ENCODE data around the gene ATP5F1E. TPM values are rescaled to one million over a fixed set of nuclear protein-coding genes. Genes with fewer than 3 reads are reported as not detected.
"Not testable (repeated sequence)": the region's sequence is repeated elsewhere in the genome, so short reads cannot be mapped to it uniquely, and the experiment has no call there.

The ATP5F1E gene
- total RNA-seq, 3 donors from 2014 or later: 86.1 to 99.3 (median 95.0) TPM

DNA sequence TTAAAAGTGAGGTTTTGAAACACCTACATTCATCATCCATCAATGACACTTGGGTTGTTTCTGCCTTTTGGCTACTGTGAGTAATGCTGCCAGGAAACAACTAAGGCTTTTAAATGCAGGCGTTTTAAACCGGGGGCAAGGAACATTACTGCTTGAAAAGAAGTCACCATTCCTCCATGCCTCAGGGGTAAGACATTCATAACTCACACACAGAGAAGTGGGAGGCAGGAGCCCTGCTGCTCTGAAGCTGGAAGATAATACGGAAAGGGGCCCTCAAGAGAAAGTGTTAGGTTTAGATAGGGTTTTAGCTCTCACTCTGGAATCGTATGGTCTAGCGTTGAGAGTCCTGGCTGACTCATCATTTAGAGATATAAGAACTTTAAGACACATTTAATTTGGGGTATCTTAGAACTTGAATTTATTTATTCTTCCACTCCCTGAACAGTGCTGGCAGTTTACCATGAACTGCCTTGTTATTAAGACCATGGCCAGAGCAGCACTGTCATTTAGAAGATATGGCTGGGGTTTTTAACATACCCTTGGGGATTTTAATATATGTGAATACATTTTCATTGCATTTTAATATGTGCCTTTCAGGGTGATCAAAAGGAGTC lies 11.1 kb downstream of the ATP5F1E start:
- Mint-ChIP-seq H3K27me3 (ENCODE audit: low read depth) (no peaks in the 10 kb centered on the region), H3K4me3 (no peak overlapping the region), H3K36me3 (ENCODE audit: insufficient read depth) (peaks cover 23% of the 10 kb centered on the region), H3K9me3 (no peaks in the 10 kb centered on the region), H3K4me1 (ENCODE audit: low read depth) (peaks cover 30% of the 10 kb centered on the region)
- DNase-seq (no peak), ATAC-seq (peak; percentile 29 to 44)

DNA sequence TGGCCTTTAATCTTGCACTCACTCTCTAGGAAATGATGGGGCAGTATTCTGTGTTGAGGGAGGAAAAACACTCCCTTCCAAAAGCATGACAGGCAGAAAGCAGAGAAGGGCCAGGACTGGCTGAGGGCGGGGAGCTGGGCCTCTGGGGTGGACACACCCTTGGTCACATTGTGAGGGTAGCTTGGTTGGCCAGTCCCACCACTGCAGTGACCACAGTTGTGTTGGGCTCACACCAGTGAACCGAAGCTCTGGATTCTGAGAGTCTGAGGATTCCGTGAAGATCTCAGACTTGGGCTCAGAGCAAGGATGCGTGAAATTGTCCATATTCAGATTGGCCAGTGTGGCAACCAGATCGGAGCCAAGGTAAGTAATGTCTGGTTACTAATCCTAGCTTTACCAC lies 12.9 kb downstream of the ATP5F1E start, which contains the start of gene TUBB1:
Gene TUBB1, plus strand, starts transcription at position 213 of the 400 bp plus-strand sequence. Its CDS starts 94 bp downstream, at position 307.
- DNase-seq (no peak), ATAC-seq (no peak)
- no peaks in the 10 kb centered on the region for H3K9me3 Mint-ChIP-seq
- peaks cover 11% of the 10 kb centered on the region for H3K36me3 Mint-ChIP-seq (ENCODE audit: insufficient read depth)
- no peaks in the 10 kb centered on the region for H3K27me3 Mint-ChIP-seq (ENCODE audit: low read depth)
- H3K4me3 Mint-ChIP-seq: no peak within 1 kb of the TSS
- peaks cover 33% of the 10 kb centered on the region for H3K4me1 Mint-ChIP-seq (ENCODE audit: low read depth)

DNA sequence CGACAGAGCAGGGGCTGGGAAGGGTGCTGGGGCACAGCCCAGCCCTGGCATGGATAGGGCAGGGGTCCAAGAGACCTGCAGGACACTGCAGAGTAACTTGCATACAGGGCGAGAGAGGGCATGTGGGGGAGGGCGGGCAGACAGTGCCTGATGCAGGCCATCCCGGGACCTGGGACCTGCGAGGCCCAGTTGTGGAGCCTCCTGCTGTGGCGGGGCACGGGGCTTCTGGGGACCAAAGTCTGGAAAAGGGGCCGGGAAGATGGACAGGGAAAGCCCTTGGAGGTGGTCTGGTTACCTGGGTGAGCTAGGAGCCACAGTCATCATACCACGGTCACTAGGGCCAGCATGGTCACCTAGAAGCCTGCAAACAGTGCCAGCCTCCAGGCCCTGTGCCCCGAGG lies 13.3 kb downstream of the ATP5F1E start:
- ATAC-seq (no peak), DNase-seq (no peak)
- no peaks in the 10 kb centered on the region for H3K27me3 Mint-ChIP-seq (ENCODE audit: low read depth)
- peaks cover 37% of the 10 kb centered on the region for H3K4me1 Mint-ChIP-seq (ENCODE audit: low read depth)
- no peak overlapping the region for H3K4me3 Mint-ChIP-seq
- no peaks in the 10 kb centered on the region for H3K9me3 Mint-ChIP-seq
- peaks cover 7% of the 10 kb centered on the region for H3K36me3 Mint-ChIP-seq (ENCODE audit: insufficient read depth)

DNA sequence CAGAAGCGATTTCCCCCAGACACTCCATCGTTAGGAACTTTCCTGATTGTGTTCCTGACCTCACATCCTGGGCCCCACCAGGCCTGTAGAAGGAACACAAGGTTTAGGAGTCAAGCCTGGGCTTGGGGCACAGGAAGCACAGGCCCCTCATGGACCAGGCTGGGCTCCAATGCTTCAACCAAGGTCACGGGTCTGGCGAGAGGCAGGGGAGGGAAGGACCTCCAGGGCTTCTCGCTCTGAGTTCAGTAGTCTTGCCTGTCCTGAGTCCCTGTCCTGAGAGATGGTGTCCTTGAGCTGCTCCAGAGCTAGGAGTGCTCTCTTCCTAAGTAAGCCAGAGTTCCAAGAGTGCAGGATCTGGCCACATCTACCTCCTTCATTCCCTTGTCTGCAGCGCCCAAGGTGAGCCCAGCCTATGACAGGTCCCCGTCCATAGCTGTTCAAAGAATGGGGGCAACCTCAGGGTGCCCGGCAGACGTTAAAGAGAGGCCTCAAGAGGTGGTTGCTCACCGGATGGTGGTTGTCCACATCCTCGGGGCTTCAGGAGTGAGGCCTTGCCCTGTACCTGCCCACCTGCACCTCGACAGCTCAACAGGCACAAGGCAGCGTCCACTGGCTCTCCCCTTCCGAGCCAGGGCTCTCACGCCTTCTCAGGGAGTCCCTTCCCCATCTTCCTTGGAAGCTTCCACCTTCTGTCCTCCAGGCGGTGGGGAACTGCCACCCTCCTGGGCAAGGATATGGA lies 14.5 kb downstream of the ATP5F1E start:
- Mint-ChIP-seq H3K4me1 (ENCODE audit: low read depth) (peaks cover 46% of the 10 kb centered on the region), H3K4me3 (no peak overlapping the region), H3K9me3 (no peaks in the 10 kb centered on the region), H3K27me3 (ENCODE audit: low read depth) (no peaks in the 10 kb centered on the region), H3K36me3 (ENCODE audit: insufficient read depth) (peaks cover 4% of the 10 kb centered on the region)
- DNase-seq (no peak), ATAC-seq (no peak)

DNA sequence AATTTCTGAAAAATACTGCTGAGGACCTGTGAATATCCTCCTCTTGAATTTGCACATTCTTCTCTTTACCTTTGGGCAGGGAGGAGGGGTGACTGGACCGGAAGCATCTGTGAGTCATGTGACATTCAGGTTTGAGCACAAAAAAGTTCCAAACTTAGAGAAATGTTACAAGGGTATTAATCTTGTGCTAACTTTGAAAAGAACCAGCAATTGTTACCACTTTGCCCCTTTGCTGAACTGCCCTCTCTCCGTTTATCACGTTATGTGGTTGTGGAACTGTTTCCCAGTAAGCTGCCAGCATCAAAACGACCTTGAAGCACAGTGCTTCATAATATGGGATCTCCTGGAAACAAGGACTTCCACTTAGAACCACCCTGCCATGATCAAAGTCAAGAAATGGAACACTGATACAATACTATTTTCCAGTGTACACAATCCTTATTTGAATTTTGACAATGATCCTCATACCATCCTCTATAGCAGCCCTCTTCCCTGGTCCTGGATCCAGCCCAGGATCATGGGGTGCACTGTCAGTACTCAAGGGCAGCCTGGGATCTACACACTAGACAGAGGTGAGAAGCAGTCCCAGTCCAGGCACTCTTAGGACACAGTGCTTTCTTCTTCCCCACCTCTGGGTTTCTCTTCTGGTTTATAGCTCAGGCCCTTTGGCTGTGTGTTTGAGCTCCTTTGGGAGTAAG lies 15.2 kb downstream of the ATP5F1E start:
- no peak overlapping the region for H3K4me3 Mint-ChIP-seq

DNA sequence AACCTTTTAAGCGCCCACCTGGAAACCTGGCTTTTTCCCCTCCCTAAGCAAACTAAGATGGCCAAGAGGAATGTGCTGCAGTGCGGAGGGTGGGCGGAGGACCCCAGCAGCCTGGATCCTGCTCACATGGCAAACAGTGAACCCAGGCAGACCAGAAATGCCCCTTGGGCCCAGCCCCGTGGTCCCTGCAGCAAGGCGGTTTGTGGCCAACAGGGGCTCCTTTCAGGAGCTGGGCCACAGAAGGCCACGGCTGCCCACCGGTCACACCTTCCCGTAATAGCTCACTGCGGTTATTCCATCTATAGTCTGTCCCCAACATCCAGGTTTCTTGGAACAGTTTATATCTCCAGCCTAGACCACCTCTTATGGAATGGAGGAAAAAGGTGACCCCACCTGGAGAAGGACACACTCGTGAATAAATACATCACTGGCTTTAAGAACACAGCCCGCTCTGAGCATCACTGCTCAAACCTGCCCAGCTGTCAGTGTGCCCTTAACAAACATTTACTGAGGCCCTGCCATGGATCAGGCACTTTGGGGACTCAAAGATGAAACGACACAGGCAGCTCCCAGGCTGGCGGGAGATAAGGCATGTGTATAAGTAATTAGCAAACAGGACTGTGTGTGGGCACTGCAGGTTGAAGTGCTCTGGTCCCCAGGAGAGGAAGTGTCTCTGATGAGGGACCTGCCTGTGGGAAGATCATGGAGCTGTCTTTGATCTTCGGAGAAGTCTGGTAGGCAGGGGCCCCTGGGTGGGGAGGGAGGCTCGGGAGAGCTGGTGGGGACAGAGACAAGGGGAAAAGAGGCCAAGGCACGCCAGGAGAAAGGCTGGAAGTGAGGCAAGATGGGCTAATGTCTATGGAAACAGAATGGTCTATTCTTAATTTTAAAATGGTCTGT lies 16.1 kb downstream of the ATP5F1E start:
- Mint-ChIP-seq H3K4me3 (no peak overlapping the region), H3K4me1 (ENCODE audit: low read depth) (peaks cover 48% of the 10 kb centered on the region), H3K36me3 (ENCODE audit: insufficient read depth) (no peaks in the 10 kb centered on the region), H3K27me3 (ENCODE audit: low read depth) (no peaks in the 10 kb centered on the region), H3K9me3 (no peaks in the 10 kb centered on the region)
- DNase-seq: no peak
- ATAC-seq: no peak

More for the DNA sequence above, 15.2 kb downstream of the ATP5F1E start:
- ATAC-seq: peak; percentile 49 to 70
- no peaks in the 10 kb centered on the region for H3K36me3 Mint-ChIP-seq (ENCODE audit: insufficient read depth)
- H3K4me1 Mint-ChIP-seq (ENCODE audit: low read depth): peaks cover 47% of the 10 kb centered on the region
- no peaks in the 10 kb centered on the region for H3K27me3 Mint-ChIP-seq (ENCODE audit: low read depth)
- peak; percentile 27 for DNase-seq
- no peaks in the 10 kb centered on the region for H3K9me3 Mint-ChIP-seq

DNA sequence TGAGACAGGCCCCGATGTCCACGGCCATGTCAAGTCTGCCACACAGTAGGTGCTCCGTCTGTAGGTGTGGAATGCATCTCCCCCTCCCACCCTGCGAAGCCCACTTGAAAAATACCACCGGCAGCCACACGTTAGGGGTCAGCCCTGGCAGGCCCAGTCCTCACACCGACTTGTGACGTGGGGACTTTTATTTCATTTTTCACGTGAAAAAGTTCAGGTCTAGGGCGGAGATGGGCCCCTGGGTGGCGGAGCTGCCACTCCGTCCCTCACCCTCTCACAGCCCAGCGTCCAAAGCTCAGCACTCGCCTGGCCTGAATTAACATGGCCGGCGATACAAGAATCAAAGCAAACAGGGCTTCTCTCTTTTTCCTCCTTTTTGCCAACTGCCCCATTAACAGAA lies 16.7 kb downstream of the ATP5F1E start:
- Mint-ChIP-seq H3K36me3 (ENCODE audit: insufficient read depth) (no peaks in the 10 kb centered on the region), H3K27me3 (ENCODE audit: low read depth) (no peaks in the 10 kb centered on the region), H3K4me1 (ENCODE audit: low read depth) (peaks cover 44% of the 10 kb centered on the region), H3K4me3 (no peak overlapping the region), H3K9me3 (no peaks in the 10 kb centered on the region)
- ATAC-seq: no peak
- DNase-seq: no peak

DNA sequence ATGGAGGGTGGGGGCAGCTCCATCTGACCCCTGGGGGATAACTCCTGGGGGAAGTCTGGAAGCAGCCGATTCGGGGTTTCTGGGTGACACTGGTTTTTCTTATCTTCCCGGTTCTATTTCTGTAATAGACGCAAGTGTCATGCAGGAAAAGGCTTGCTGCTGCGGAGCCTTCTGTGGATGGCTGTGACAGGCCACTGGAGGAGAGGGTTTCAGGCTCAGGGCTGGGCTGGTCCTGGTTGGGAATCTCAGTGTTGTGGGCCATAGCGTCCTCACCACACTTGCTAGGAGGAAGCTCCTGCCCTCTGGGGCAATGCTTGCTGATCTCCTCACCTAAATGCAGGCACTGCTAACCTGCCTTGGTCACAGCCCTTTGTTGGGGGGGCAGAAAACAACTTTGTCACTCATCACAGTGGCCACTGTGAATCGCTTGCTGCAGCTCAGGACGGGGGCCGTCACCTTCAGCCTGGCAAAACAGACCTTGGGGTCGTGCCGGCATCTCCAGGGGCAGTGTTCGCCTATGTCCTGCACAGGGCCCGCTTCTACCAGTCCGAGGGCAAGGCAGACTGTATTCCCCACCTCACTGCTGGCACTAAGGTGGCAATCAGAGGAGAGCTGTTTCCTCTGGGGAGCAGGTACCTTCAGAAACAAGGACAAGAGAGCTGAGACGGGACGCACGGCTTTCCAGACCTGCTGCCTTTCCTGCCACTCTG lies 17.3 kb downstream of the ATP5F1E start:
- ATAC-seq: no peak
- no peak for DNase-seq
- H3K36me3 Mint-ChIP-seq (ENCODE audit: insufficient read depth): no peaks in the 10 kb centered on the region
- no peaks in the 10 kb centered on the region for H3K9me3 Mint-ChIP-seq
- H3K4me3 Mint-ChIP-seq: no peak overlapping the region
- H3K27me3 Mint-ChIP-seq (ENCODE audit: low read depth): no peaks in the 10 kb centered on the region
- peaks cover 44% of the 10 kb centered on the region for H3K4me1 Mint-ChIP-seq (ENCODE audit: low read depth)

DNA sequence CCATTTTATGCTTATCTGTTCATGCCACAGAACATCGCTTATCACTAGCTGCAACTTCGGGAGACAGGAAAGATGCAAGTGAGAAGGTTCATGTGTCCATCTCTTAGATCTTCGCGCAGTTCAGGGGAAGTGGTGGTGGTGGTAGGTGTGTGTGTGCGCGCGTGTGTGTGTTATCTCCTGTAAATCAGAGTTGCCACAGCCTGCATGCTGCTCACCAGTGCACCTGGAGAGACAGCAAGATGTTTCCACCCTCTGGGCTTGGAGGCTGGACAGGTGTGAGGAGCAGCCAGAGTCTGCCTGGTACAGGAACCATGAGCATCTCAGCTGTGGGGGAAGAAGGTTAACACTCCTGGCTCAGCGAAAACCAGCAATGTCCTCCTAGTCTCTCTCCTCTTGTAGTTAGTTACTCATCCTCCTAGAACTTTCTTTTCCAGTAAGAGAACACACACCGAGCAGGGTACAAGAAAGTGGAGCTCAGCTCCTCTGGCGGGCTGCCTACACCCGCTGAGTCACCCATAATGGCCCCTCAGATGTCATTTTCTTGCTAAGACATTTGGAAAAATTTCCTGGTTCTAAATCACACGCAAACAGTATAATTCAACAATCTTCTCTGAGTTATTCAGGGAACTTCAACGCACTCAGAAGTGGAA lies 18.1 kb downstream of the ATP5F1E start:
- no peaks in the 10 kb centered on the region for H3K9me3 Mint-ChIP-seq
- no peak overlapping the region for H3K4me3 Mint-ChIP-seq
- H3K27me3 Mint-ChIP-seq (ENCODE audit: low read depth): no peaks in the 10 kb centered on the region
- ATAC-seq (peak; percentile 59 to 60), DNase-seq (no peak)
- peaks cover 44% of the 10 kb centered on the region for H3K4me1 Mint-ChIP-seq (ENCODE audit: low read depth)
- no peaks in the 10 kb centered on the region for H3K36me3 Mint-ChIP-seq (ENCODE audit: insufficient read depth)

DNA sequence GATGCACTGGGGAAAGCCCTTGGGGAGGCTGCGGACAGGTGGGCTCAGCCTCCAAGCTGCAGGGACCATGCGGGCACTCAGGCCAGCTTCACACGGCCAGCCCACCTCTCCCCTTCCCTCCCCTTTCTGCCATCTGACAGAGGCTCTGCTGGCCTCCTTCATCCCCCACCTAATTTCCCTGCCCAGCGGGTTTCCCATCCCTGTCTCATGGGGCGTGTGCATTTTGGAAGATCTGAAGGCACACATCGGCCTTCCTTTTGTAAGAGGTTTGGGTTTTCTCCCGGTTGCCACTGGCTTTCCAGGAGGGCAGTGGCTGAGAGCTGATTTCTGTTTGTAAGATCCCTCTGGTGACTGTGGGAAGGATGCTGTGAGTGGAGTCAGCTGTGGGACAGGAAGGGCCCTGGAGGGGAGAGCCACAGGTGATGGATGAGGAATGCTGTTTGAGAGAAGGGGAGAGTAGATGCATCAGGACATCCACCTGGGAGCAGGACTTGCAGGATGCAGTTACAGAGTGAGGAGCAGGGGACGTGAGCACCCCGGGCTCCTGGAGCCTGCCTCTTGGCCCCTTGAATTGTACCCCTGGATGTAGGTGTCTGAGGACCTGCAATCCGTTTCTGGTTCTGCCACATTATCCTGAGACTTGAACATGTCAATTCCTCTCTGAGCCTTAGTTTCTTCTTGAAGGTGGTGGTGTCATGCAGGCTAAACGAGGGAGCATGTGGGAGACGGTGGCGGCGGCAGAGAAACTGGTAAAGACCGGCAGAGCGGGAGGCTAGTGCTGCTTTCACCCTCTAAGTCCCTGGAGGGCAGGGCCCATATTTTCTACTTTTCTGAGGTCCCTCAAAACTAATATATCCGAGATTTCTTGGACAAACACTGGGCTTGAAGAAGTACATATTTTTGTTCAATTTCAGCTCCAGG lies 18.8 kb downstream of the ATP5F1E start:
- H3K27me3 Mint-ChIP-seq (ENCODE audit: low read depth): no peaks in the 10 kb centered on the region
- peaks cover 44% of the 10 kb centered on the region for H3K4me1 Mint-ChIP-seq (ENCODE audit: low read depth)
- DNase-seq (no peak), ATAC-seq (no peak)
- H3K36me3 Mint-ChIP-seq (ENCODE audit: insufficient read depth): no peaks in the 10 kb centered on the region
- no peak overlapping the region for H3K4me3 Mint-ChIP-seq
- H3K9me3 Mint-ChIP-seq: no peaks in the 10 kb centered on the region

DNA sequence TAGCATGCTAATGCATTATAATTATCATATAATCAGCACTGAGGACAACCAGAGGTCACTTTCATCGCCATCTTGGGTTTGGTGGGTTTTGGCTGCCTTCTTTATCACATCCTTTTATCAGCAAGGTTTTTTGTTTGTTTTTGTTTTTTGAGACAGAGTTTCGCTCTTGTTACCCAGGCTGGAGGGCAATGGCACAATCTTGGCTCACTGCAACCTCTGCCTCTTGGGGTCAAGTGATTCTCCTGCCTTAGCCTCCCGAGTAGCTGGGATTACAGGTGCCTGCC lies 20.3 kb downstream of the ATP5F1E start:
- not testable (repeated sequence) for H3K36me3 Mint-ChIP-seq (ENCODE audit: insufficient read depth); H3K4me3 Mint-ChIP-seq; H3K9me3 Mint-ChIP-seq; DNase-seq; H3K27me3 Mint-ChIP-seq (ENCODE audit: low read depth); ATAC-seq
- H3K4me1 Mint-ChIP-seq (ENCODE audit: low read depth): peaks cover 35% of the 10 kb centered on the region

DNA sequence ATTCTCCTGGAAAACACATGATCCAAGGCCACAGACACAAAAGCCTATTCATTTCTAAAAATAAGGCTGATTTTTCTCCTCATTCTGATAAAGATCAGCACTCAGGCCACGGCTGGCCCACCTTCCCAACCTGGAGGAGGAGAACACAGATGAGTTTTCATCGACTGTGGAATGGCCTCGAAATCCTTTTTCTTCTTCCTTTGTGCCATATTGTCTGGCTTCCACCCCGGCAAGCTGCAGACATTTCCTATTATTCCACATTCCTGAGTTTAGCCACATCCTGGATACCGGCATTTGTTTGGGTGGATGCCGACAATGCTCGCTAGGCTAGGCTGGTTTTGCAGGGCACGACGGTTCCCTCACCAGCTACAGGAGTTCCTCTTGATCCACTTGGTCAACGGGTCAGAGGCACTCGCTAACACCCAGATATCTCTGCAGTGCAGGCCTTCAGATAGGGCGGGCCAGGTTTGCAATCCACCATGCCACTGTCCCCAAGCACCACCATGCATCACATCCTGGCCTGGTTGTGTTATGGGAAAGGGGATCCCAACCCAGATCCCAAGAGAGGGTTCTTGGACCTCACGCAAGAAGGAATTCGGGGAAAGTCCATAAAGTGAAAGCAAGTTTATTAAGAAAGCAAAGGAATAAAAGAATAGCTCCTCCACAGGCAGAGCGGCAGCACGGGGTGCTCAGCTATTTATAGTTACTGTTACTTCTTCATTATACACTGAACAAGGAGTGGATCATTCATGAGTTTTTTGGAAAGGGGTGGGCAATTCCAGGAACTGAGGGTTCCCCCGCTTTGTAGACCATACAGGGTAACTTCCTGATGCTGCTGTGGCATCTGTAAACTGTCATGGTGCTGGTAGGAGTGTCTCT lies 20.9 kb downstream of the ATP5F1E start:
- no peak overlapping the region for H3K4me3 Mint-ChIP-seq
- ATAC-seq: no peak
- no peaks in the 10 kb centered on the region for H3K36me3 Mint-ChIP-seq (ENCODE audit: insufficient read depth)
- no peak for DNase-seq
- H3K9me3 Mint-ChIP-seq: no peaks in the 10 kb centered on the region
- no peaks in the 10 kb centered on the region for H3K27me3 Mint-ChIP-seq (ENCODE audit: low read depth)
- H3K4me1 Mint-ChIP-seq (ENCODE audit: low read depth): peaks cover 29% of the 10 kb centered on the region

Measured in activated T-cell treated with anti-CD3 and anti-CD28 coated beads, Interleukin-2, amount 50 U/mL, for 4 hours (primary cell).